ENCODE measurements around the gene ITIH1. TPM values are rescaled to one million over a fixed set of nuclear protein-coding genes. Genes with fewer than 3 reads are reported as not detected.

Gene ITIH1
- total and polyA plus RNA-seq, 2 of the 4 experiments (the other 2 are of a cell fraction) = not detected

GRCh38 chr3:52798978-52799476 lies 21.6 kb downstream of the ITIH1 start:
- Histone ChIP-seq H3K9me1 (ENCODE audit: insufficient read depth, low read length) (no peaks in the 10 kb centered on the region), H4K20me1 (ENCODE audit: insufficient read depth, low read length) (no peaks in the 10 kb centered on the region), H4K91ac (ENCODE audit: insufficient read depth, low read depth, low read length) (no peak overlapping the region), H3K9me3 (ENCODE audit: control insufficient read depth, insufficient read depth, low read length) (no peaks in the 10 kb centered on the region), H3K4me2 (ENCODE audit: low read depth, low read length) (no peak overlapping the region), H3K56ac (ENCODE audit: extremely low read depth, insufficient read depth, low read length) (no peak overlapping the region), H3K4me1 (ENCODE audit: control insufficient read depth, insufficient read depth, low read length) (peaks cover 5% of the 10 kb centered on the region; the same call in 1 of the 2 replicates), H3K4me3 (ENCODE audit: insufficient read depth, low read depth, low read length) (no peak overlapping the region), H3K14ac (replicated peaks; ENCODE audit: low read depth, low read length) (no peak overlapping the region), H2BK15ac (ENCODE audit: low read depth, low read length) (no peak overlapping the region), H2BK20ac (ENCODE audit: low read depth, low read length) (no peak overlapping the region), H3K9ac (ENCODE audit: low read depth, low read length) (no peak overlapping the region), H2AK5ac (ENCODE audit: low read depth, low read length) (no peak overlapping the region), H4K8ac (ENCODE audit: low read depth in 2 of 2, low read length in 2 of 2) (no peak overlapping the region), H3K4ac (ENCODE audit: low read depth, low read length) (no peak overlapping the region), H2AK9ac (replicated peaks; ENCODE audit: low read depth, low read length, poor library complexity) (peak overlapping the region; percentile 58), H3K36me3 (ENCODE audit: control insufficient read depth, insufficient read depth, low read length) (no peaks in the 10 kb centered on the region), H4K5ac (ENCODE audit: low read depth, low read length) (no peak overlapping the region), H3K27ac (ENCODE audit: insufficient read depth, low read length) (no peak overlapping the region), H2AFZ (replicated peaks; ENCODE audit: low read length, poor library complexity) (no peak overlapping the region), H2BK5ac (ENCODE audit: low read depth, low read length, poor library complexity, severe bottlenecking) (no peak overlapping the region), H3K23ac (ENCODE audit: low read depth, low read length) (no peak overlapping the region), H3K27me3 (ENCODE audit: control insufficient read depth, insufficient read depth, low read length) (no peaks in the 10 kb centered on the region), H2BK120ac (ENCODE audit: low read depth, low read length) (no peak overlapping the region), H3K18ac (ENCODE audit: low read depth, low read length) (no peak overlapping the region), H3K79me1 (ENCODE audit: low read depth in 1 of 2, low read length in 2 of 2) (no peaks in the 10 kb centered on the region)
- DNase-seq (no peak), ATAC-seq (ENCODE audit: low read depth) (no peak)
- ChIA-PET POLR2A (ENCODE audit: unreplicated experiment) (no interaction called here), CTCF (interaction anchor here (0.6 kb wide), 1 partner anchor 26 kb away, joined by 3 read pairs; no protein-coding TSS in a partner anchor)
- in situ Hi-C loops (cut with MboI; ENCODE audit: low sequenced_read_pairs) = no loop called here
- no TSS peak for BruUV-seq (replicated peaks)
- WGBS, 2 experiments (ENCODE audit: extremely low coverage in 2 of 2, insufficient read length in 1 of 2) = 100% methylated on average over 2 of the region's 14 CpGs; no CpG with 5 or more reads in 1 of the 2 experiments
- dilution Hi-C loops (cut with HindIII; ENCODE audit: low sequenced_read_pairs, unreplicated experiment) = no loop called here
- intact Hi-C loops (cut with micrococcal nuclease) = no loop called here
- TF ChIP-seq MXI1 (IDR thresholded peaks at IDR 0.05; ENCODE audit: borderline replicate concordance, low read depth, low read length) (no peak), CTCF (conservative IDR thresholded peaks at IDR 0.05; ENCODE audit: low read depth, low read length) (peak; percentile 23; the same call in 1 of the 2 replicates)

Measured in IMR-90 (cell line).